Upper lobe of right lung (tissue), 1 donor: ENCODE data around the gene EVC2. TPM values are rescaled to one million over a fixed set of nuclear protein-coding genes. Genes with fewer than 3 reads are reported as not detected.

Experiments
- ATAC-seq: fragments of 200-7000 bp; cut with Tn5 transposase; one replicate; pipeline ENCODE4 v1.9.1; 2020; ENCODE audit warnings: mild to moderate bottlenecking, moderate library complexity
- DNase-seq: peaks from one replicate; pipeline ENCODE4 v3.0.0-alpha.2; 2020
- H3K27ac ChIP-seq: fragments of 200-600 bp; one replicate; pipeline ENCODE4 v1.8.0; 2022
- H3K27me3 ChIP-seq: fragments of 200-600 bp; one replicate; pipeline ENCODE4 v1.8.0; 2022; ENCODE audit warnings: mild to moderate bottlenecking
- H3K36me3 ChIP-seq: fragments of 200-600 bp; one replicate; pipeline ENCODE4 v1.8.0; 2022
- H3K4me1 ChIP-seq: fragments of 200-600 bp; one replicate; pipeline ENCODE4 v1.8.0; 2022
- H3K4me3 ChIP-seq: fragments of 200-600 bp; one replicate; pipeline ENCODE4 v1.8.0; 2022; ENCODE audit warnings: mild to moderate bottlenecking
- H3K9me3 ChIP-seq: fragments of 200-600 bp; one replicate; pipeline ENCODE4 v1.8.0; 2022
- intact Hi-C: fragments of 100-400 bp; cut with DNase I; formaldehyde crosslinking; loops from one replicate; pipeline ENCODE4 v1.11.0; 2022
- total RNA-seq: library from RNA; stranded (reverse); fragmentation: NEBNext Ultra II Directional; extraction: Animal tissue kit (Norgen Biotek cat#: 25700); gene quantifications from one replicate; pipeline ENCODE4 v1.2.1, GENCODE V29; 2021
- TF ChIP-seq, protein P1 (sequence below): fragments of 200-600 bp; IDR thresholded peaks from one replicate; pipeline ENCODE4 v1.8.0; 2022; ENCODE audit warnings: antibody characterized with exemption
- donor health status: DM: no; HTN: yes; CAD: no; lungs with severe emphysema.

The EVC2 gene
- total RNA-seq, 1 donor from 2014 or later: 6.3 TPM

- DNase-seq (no peak), ATAC-seq (no peak)
- Histone ChIP-seq H3K9me3 (no peaks in the 10 kb centered on the region), H3K27ac (no peak overlapping the region), H3K36me3 (peaks cover 4% of the 10 kb centered on the region), H3K27me3 (no peaks in the 10 kb centered on the region), H3K4me3 (no peak overlapping the region), H3K4me1 (no peaks in the 10 kb centered on the region)
- TF ChIP-seq, protein P1, sequence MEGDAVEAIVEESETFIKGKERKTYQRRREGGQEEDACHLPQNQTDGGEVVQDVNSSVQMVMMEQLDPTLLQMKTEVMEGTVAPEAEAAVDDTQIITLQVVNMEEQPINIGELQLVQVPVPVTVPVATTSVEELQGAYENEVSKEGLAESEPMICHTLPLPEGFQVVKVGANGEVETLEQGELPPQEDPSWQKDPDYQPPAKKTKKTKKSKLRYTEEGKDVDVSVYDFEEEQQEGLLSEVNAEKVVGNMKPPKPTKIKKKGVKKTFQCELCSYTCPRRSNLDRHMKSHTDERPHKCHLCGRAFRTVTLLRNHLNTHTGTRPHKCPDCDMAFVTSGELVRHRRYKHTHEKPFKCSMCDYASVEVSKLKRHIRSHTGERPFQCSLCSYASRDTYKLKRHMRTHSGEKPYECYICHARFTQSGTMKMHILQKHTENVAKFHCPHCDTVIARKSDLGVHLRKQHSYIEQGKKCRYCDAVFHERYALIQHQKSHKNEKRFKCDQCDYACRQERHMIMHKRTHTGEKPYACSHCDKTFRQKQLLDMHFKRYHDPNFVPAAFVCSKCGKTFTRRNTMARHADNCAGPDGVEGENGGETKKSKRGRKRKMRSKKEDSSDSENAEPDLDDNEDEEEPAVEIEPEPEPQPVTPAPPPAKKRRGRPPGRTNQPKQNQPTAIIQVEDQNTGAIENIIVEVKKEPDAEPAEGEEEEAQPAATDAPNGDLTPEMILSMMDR: no peak
- intact Hi-C loops: no loop called here
These were observed 134.0 kb downstream of the EVC2 start for GRCh38 chr4:5574386-5574785.

DNA sequence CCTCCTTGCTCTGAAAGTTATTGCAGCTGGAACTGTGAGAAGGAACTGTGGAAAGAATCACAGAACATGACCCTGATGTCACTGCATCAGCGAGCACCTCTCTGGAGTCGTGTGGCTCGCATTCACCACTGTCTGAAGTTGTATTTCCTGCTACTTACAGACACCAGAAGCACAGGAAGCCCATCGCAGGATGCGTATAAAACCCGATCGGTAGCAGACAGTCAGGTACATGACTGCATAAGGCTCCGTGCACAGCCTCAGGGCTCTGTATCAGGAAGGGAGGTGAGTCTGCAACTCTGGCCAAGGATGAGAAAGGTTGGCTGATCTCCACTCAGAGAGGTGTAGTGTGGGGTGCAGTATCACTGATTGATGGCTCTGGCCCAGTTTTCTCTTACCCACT is 134.4 kb downstream of the EVC2 start:
- H3K36me3 ChIP-seq: peaks cover 4% of the 10 kb centered on the region

GRCh38 chr4:5572751-5573150 is 135.6 kb downstream of the EVC2 start:
- intact Hi-C loops: no loop called here
- ATAC-seq: no peak

More for the DNA sequence above, 134.4 kb downstream of the EVC2 start:
- Histone ChIP-seq H3K4me1 (no peaks in the 10 kb centered on the region), H3K9me3 (no peaks in the 10 kb centered on the region), H3K27me3 (no peaks in the 10 kb centered on the region), H3K4me3 (no peak overlapping the region), H3K27ac (no peak overlapping the region)
- no peak for ATAC-seq
- DNase-seq: no peak
- intact Hi-C loops: no loop called here
- TF ChIP-seq, protein P1: no peak

DNA sequence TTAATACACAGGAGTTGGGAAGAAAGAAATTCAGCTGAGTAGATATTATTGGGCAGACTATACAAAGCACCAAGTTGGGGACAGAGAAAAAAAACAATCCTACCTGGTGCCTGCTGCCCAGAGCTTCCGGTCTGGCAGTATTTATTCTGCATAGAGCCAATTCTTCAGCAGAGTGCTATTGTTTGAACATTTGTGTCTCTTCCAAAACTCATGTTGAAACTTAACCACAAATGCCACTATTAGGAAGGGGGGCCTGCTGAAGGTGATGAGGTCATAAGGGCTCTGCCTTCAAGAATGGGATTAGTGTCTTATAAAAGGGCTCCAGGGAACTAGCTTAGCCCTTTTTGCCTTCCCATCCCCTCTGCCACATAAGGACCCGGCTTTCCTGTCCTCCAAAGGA is 136.2 kb downstream of the EVC2 start:
- no peak overlapping the region for H3K27ac ChIP-seq
- no peaks in the 10 kb centered on the region for H3K4me1 ChIP-seq
- no peak overlapping the region for H3K4me3 ChIP-seq
- DNase-seq: no peak
- intact Hi-C loops: no loop called here
- no peak for ATAC-seq
- peaks cover 5% of the 10 kb centered on the region for H3K36me3 ChIP-seq
- no peaks in the 10 kb centered on the region for H3K9me3 ChIP-seq
- TF ChIP-seq, protein P1: no peak
- no peaks in the 10 kb centered on the region for H3K27me3 ChIP-seq

More at GRCh38 chr4:5572751-5573150, 135.6 kb downstream of the EVC2 start:
- TF ChIP-seq, protein P1: no peak
- Histone ChIP-seq H3K27me3 (no peaks in the 10 kb centered on the region), H3K27ac (no peak overlapping the region), H3K36me3 (peaks cover 3% of the 10 kb centered on the region), H3K4me1 (no peaks in the 10 kb centered on the region), H3K4me3 (no peak overlapping the region), H3K9me3 (no peaks in the 10 kb centered on the region)
- no peak for DNase-seq

DNA sequence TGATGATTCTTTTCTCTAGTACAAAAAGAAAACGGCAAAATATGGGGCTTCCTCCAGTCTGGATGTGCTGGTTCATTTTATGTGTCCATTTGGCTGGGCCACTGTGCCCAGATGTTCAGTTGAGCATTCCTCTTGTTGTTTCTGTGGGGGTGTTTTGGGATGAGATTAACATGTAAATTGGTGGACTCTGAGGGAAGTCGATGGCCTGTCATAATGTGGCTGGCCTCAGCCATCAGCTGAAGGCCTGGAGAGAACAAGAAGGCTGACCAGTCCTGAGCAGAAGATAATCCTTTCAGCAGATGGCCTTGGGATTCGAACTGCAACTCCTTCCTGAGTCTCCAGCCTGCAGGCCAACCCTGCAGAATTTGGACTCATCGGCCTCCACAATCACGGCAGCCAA is 136.7 kb downstream of the EVC2 start:
- H3K27ac ChIP-seq: no peak overlapping the region
- DNase-seq: no peak
- TF ChIP-seq, protein P1: no peak
- H3K4me1 ChIP-seq: no peaks in the 10 kb centered on the region
- intact Hi-C loops: no loop called here
- H3K4me3 ChIP-seq: no peak overlapping the region
- ATAC-seq: no peak
- H3K27me3 ChIP-seq: no peaks in the 10 kb centered on the region
- peaks cover 5% of the 10 kb centered on the region for H3K36me3 ChIP-seq
- H3K9me3 ChIP-seq: no peaks in the 10 kb centered on the region

GRCh38 chr4:5569451-5569850 is 138.9 kb downstream of the EVC2 start:
- no peaks in the 10 kb centered on the region for H3K27me3 ChIP-seq
- ATAC-seq (no peak), DNase-seq (no peak)
- H3K36me3 ChIP-seq: peaks cover 14% of the 10 kb centered on the region
- intact Hi-C loops: no loop called here
- H3K4me3 ChIP-seq: no peak overlapping the region
- H3K4me1 ChIP-seq: no peaks in the 10 kb centered on the region
- TF ChIP-seq, protein P1: no peak
- H3K27ac ChIP-seq: no peak overlapping the region
- no peaks in the 10 kb centered on the region for H3K9me3 ChIP-seq
